NAMALWA (cell line): ENCODE results near the gene SRRM3.
A peak's percentile ranks its signal among the peaks of the same experiment; 100 is the strongest.
"Not testable (repeated sequence)": the region's sequence is repeated elsewhere in the genome, so short reads cannot be mapped to it uniquely, and the experiment has no call there.

Source experiments
- DNase-seq: peaks from one replicate; pipeline ENCODE4 v3.0.0-alpha.2; 2015; ENCODE audit warnings: low spot score

SRRM3 gene

GRCh38 chr7:76291351-76292212 is 89.9 kb downstream of the SRRM3 start:
- peak; percentile 88 for DNase-seq

GRCh38 chr7:76292213-76292573 is 90.5 kb downstream of the SRRM3 start:
- no peak for DNase-seq

GRCh38 chr7:76292911-76293310 is 91.2 kb downstream of the SRRM3 start:
- not testable (repeated sequence) for DNase-seq

GRCh38 chr7:76293407-76293901 is 91.8 kb downstream of the SRRM3 start:
- DNase-seq = no peak

- no peak for DNase-seq
Observed at GRCh38 chr7:76294344-76295024, 92.8 kb downstream of the SRRM3 start.

- no peak for DNase-seq
Observed at GRCh38 chr7:76296743-76297740, 95.3 kb downstream of the SRRM3 start.

GRCh38 chr7:76300166-76300731 is 98.6 kb downstream of the SRRM3 start:
- no peak for DNase-seq

GRCh38 chr7:76301000-76301399 is 99.3 kb downstream of the SRRM3 start:
- DNase-seq = no peak

- DNase-seq = no peak
Observed at GRCh38 chr7:76302347-76303201, 100.9 kb downstream of the SRRM3 start, which contains the start of gene HSPB1. Gene HSPB1 (plus strand): TSS chr7:76302673. CDS start chr7:76302713, 40 bp downstream.

GRCh38 chr7:76303202-76304147 is 101.8 kb downstream of the SRRM3 start:
- no peak for DNase-seq

- DNase-seq = no peak
Observed at GRCh38 chr7:76304888-76305375, 103.2 kb downstream of the SRRM3 start.

- not testable (repeated sequence) for DNase-seq
Observed at GRCh38 chr7:76308874-76309273, 107.2 kb downstream of the SRRM3 start.

- not testable (repeated sequence) for DNase-seq
Observed at GRCh38 chr7:76309341-76310101, 107.8 kb downstream of the SRRM3 start.

- no peak for DNase-seq
Observed at GRCh38 chr7:76310102-76310957, 108.6 kb downstream of the SRRM3 start.

- DNase-seq = not testable (repeated sequence)
Observed at GRCh38 chr7:76311838-76312237, 110.1 kb downstream of the SRRM3 start.

GRCh38 chr7:76314042-76314721 is 112.5 kb downstream of the SRRM3 start:
- DNase-seq = peak; percentile 95

- DNase-seq = not testable (repeated sequence)
Observed at GRCh38 chr7:76314740-76315139, 113.0 kb downstream of the SRRM3 start.
